ENCODE measurements around the gene ZNF324. TPM values are rescaled to one million over a fixed set of nuclear protein-coding genes. Genes with fewer than 3 reads are reported as not detected.
"Not testable (repeated sequence)": the region's sequence is repeated elsewhere in the genome, so short reads cannot be mapped to it uniquely, and the experiment has no call there.

Gene ZNF324
- total RNA-seq, 1 experiment from 2014 or later: 12.7 TPM

DNA sequence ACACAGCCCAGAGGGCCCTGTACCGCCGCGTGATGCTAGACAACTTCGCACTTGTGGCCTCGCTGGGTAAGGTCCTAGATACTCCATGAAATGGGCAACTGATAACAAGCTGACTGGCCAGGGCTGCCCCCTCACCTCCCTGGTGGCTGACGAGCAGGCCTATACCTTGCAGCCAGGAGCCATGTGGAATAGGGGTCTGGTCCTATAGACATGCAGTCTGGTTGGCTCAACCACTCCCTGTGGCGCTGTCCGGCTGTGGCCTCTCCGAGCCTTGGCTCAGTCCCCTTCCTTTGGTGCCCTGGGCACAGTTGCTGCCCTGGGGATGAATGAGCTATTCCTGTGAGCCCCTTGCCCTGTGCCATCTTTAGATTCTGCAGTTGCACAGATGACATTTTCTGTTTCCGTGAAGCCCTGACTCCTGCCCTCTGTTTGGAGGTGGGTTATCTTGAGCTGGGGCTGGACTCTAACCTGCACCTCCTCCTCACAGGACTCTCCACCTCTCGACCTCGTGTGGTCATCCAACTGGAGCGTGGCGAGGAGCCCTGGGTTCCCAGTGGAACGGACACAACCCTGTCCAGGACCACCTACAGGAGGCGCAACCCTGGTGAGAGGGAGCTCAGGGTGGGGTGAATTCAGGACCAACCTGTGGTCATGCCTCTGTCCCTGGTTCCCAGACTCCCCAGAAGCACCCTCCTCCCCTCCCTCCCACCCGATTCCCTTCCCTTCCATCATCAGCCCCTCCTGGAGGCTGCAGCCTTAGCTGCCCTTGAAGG lies 2.5 kb downstream of the ZNF324 start:
- Histone ChIP-seq H3K79me2 (ENCODE audit: insufficient read depth, low read length) (no peaks in the 10 kb centered on the region), H3K14ac (ENCODE audit: insufficient read depth, low read length) (no peak overlapping the region), H3K9me3 (ENCODE audit: control insufficient read depth, low read depth, low read length) (no peaks in the 10 kb centered on the region), H2AFZ (ENCODE audit: low read length) (no peak overlapping the region), H3K9ac (ENCODE audit: extremely low read depth, insufficient read length, low read length) (no peak overlapping the region), H4K8ac (replicated peaks; ENCODE audit: insufficient read length, low read depth, low read length) (no peak overlapping the region), H3K56ac (ENCODE audit: insufficient read length, low read depth, low read length) (no peak overlapping the region), H2BK5ac (ENCODE audit: insufficient read length, low read length) (no peak overlapping the region), H2AK5ac (ENCODE audit: insufficient read length, low read length) (no peak overlapping the region), H2BK120ac (ENCODE audit: low read depth, low read length, poor library complexity, severe bottlenecking) (no peak overlapping the region), H3K23ac (ENCODE audit: insufficient read length, low read depth, low read length) (no peak overlapping the region), H4K20me1 (ENCODE audit: control insufficient read depth, insufficient read depth, insufficient read length) (no peaks in the 10 kb centered on the region), H3K23me2 (ENCODE audit: insufficient read length, low read depth, low read length, poor library complexity, severe bottlenecking) (no peaks in the 10 kb centered on the region), H2BK15ac (ENCODE audit: low read depth, low read length) (no peak overlapping the region), H2BK12ac (ENCODE audit: insufficient read length, low read depth, low read length) (no peak overlapping the region), H3K27ac (ENCODE audit: insufficient read length, low read depth, low read length) (no peak overlapping the region), H2BK20ac (ENCODE audit: low read depth, low read length, poor library complexity, severe bottlenecking) (no peak overlapping the region), H3T11ph (ENCODE audit: low read length) (no peak overlapping the region), H3K4me1 (ENCODE audit: insufficient read depth, low read length) (no peaks in the 10 kb centered on the region), H3K27me3 (ENCODE audit: insufficient read depth, low read length) (no peaks in the 10 kb centered on the region), H3K4ac (ENCODE audit: low read depth, low read length) (no peak overlapping the region), H3K18ac (ENCODE audit: insufficient read length, low read depth, low read length) (no peak overlapping the region), H4K5ac (ENCODE audit: insufficient read length, low read depth, low read length) (no peak overlapping the region), H3K79me1 (ENCODE audit: insufficient read depth, low read depth, low read length, poor library complexity, severe bottlenecking) (no peaks in the 10 kb centered on the region), H3K4me2 (ENCODE audit: insufficient read depth, insufficient read length, low read length) (no peak overlapping the region), H4K91ac (ENCODE audit: insufficient read length, low read depth, low read length) (no peak overlapping the region)
- no CpG with 5 or more reads among the region's 17 CpGs for WGBS (ENCODE audit: extremely low coverage, insufficient read length, low lambda C conversion rate)
- H3K4me3 Mint-ChIP-seq: no peak overlapping the region; a peak in 1 of 5 replicates
- no peaks in the 10 kb centered on the region; a peak in 1 of 5 replicates for H3K9me3 Mint-ChIP-seq
- peaks cover 9% of the 10 kb centered on the region for H3K27me3 Mint-ChIP-seq (ENCODE audit: low read depth)
- TF ChIP-seq, protein P1, sequence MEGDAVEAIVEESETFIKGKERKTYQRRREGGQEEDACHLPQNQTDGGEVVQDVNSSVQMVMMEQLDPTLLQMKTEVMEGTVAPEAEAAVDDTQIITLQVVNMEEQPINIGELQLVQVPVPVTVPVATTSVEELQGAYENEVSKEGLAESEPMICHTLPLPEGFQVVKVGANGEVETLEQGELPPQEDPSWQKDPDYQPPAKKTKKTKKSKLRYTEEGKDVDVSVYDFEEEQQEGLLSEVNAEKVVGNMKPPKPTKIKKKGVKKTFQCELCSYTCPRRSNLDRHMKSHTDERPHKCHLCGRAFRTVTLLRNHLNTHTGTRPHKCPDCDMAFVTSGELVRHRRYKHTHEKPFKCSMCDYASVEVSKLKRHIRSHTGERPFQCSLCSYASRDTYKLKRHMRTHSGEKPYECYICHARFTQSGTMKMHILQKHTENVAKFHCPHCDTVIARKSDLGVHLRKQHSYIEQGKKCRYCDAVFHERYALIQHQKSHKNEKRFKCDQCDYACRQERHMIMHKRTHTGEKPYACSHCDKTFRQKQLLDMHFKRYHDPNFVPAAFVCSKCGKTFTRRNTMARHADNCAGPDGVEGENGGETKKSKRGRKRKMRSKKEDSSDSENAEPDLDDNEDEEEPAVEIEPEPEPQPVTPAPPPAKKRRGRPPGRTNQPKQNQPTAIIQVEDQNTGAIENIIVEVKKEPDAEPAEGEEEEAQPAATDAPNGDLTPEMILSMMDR (conservative IDR thresholded peaks at IDR 0.05): no peak
- no peak for DNase-seq
- H3K36me3 Mint-ChIP-seq (ENCODE audit: insufficient read depth in 1 of 3, low read depth in 3 of 3): peaks cover 2 to 20% (median 4%) of the 10 kb centered on the region in 3 experiments; a peak in 6 of 7 replicates
- peaks cover 10 to 14% of the 10 kb centered on the region in 2 experiments for H3K4me1 Mint-ChIP-seq
- H3K27ac Mint-ChIP-seq: no peak overlapping the region

GRCh38 chr19:58470837-58471543 lies 4.1 kb downstream of the ZNF324 start:
- not testable (repeated sequence) for H3K4ac ChIP-seq (ENCODE audit: low read depth, low read length); H3K27me3 Mint-ChIP-seq (ENCODE audit: low read depth); H2BK20ac ChIP-seq (ENCODE audit: low read depth, low read length, poor library complexity, severe bottlenecking); H3K9ac ChIP-seq (ENCODE audit: extremely low read depth, insufficient read length, low read length); H3K27me3 ChIP-seq (ENCODE audit: insufficient read depth, low read length); H3K4me1 ChIP-seq (ENCODE audit: insufficient read depth, low read length); H3K9me3 ChIP-seq (ENCODE audit: control insufficient read depth, low read depth, low read length); H3K56ac ChIP-seq (ENCODE audit: insufficient read length, low read depth, low read length); H2AFZ ChIP-seq (ENCODE audit: low read length); H3K18ac ChIP-seq (ENCODE audit: insufficient read length, low read depth, low read length); H4K8ac ChIP-seq (replicated peaks; ENCODE audit: insufficient read length, low read depth, low read length); H3K27ac ChIP-seq (ENCODE audit: insufficient read length, low read depth, low read length); H3K23ac ChIP-seq (ENCODE audit: insufficient read length, low read depth, low read length); H3K4me3 Mint-ChIP-seq; H3K79me1 ChIP-seq (ENCODE audit: insufficient read depth, low read depth, low read length, poor library complexity, severe bottlenecking); H4K5ac ChIP-seq (ENCODE audit: insufficient read length, low read depth, low read length); H2BK15ac ChIP-seq (ENCODE audit: low read depth, low read length); H2BK5ac ChIP-seq (ENCODE audit: insufficient read length, low read length); H3K79me2 ChIP-seq (ENCODE audit: insufficient read depth, low read length); H4K20me1 ChIP-seq (ENCODE audit: control insufficient read depth, insufficient read depth, insufficient read length); H2BK12ac ChIP-seq (ENCODE audit: insufficient read length, low read depth, low read length); H4K91ac ChIP-seq (ENCODE audit: insufficient read length, low read depth, low read length); H3K23me2 ChIP-seq (ENCODE audit: insufficient read length, low read depth, low read length, poor library complexity, severe bottlenecking); H3K27ac Mint-ChIP-seq; DNase-seq; H2AK5ac ChIP-seq (ENCODE audit: insufficient read length, low read length); H3K14ac ChIP-seq (ENCODE audit: insufficient read depth, low read length); H3K4me2 ChIP-seq (ENCODE audit: insufficient read depth, insufficient read length, low read length); H2BK120ac ChIP-seq (ENCODE audit: low read depth, low read length, poor library complexity, severe bottlenecking); H3K9me3 Mint-ChIP-seq; H3T11ph ChIP-seq (ENCODE audit: low read length)
- Mint-ChIP-seq H3K4me1 (peaks cover 17 to 18% of the 10 kb centered on the region in 2 experiments), H3K36me3 (ENCODE audit: insufficient read depth in 1 of 3, low read depth in 3 of 3) (peaks cover 2 to 20% (median 4%) of the 10 kb centered on the region in 3 experiments; a peak in 6 of 7 replicates)
- WGBS (ENCODE audit: extremely low coverage, insufficient read length, low lambda C conversion rate): no CpG with 5 or more reads among the region's 53 CpGs

Measured in H9 (cell line).